Transverse colon (tissue), 4 donors: ENCODE results near the gene RUNX3.

Experiments
- CTCF ChIP-seq, 5 experiments: fragments of 200-600 bp in 3 of 5; fragments of 450-650 bp in 2 of 5; sonication (generic) in 3 of 5; IDR thresholded peaks; 1 replicate in 2 of 5; 2 replicates in 3 of 5; pipeline ENCODE4 v1.5.1; 2016 to 2017; ENCODE audit warnings: antibody characterized with exemption in 5 of 5, inconsistent platforms in 3 of 5, mild to moderate bottlenecking in 2 of 5, moderate library complexity in 1 of 5
- POLR2AphosphoS5 ChIP-seq, 3 donors: sonication (generic); formaldehyde crosslinking; IDR thresholded peaks; one replicate each; pipeline ENCODE4 v1.6.1; 2016; ENCODE audit warnings: antibody characterized with exemption in 3 of 3

- TF ChIP-seq CTCF (IDR thresholded peaks at IDR 0.05) (no peak), POLR2AphosphoS5 (IDR thresholded peaks at IDR 0.05) (no peak)
Observed at GRCh38 chr1:24965571-24965930, 35.5 kb upstream of the RUNX3 start.
